IPS DF 4.7 (cell line): Measurements from ENCODE around the gene NFKBIB.
"Not testable (repeated sequence)": the region's sequence is repeated elsewhere in the genome, so short reads cannot be mapped to it uniquely, and the experiment has no call there.

Source experiments
- DNase-seq: peaks from one replicate; pipeline ENCODE4 v3.0.0-alpha.2; 2013; ENCODE audit warnings: low spot score; ENCODE audit errors: extremely low read depth

Gene NFKBIB, protein sequence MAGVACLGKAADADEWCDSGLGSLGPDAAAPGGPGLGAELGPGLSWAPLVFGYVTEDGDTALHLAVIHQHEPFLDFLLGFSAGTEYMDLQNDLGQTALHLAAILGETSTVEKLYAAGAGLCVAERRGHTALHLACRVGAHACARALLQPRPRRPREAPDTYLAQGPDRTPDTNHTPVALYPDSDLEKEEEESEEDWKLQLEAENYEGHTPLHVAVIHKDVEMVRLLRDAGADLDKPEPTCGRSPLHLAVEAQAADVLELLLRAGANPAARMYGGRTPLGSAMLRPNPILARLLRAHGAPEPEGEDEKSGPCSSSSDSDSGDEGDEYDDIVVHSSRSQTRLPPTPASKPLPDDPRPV

DNA sequence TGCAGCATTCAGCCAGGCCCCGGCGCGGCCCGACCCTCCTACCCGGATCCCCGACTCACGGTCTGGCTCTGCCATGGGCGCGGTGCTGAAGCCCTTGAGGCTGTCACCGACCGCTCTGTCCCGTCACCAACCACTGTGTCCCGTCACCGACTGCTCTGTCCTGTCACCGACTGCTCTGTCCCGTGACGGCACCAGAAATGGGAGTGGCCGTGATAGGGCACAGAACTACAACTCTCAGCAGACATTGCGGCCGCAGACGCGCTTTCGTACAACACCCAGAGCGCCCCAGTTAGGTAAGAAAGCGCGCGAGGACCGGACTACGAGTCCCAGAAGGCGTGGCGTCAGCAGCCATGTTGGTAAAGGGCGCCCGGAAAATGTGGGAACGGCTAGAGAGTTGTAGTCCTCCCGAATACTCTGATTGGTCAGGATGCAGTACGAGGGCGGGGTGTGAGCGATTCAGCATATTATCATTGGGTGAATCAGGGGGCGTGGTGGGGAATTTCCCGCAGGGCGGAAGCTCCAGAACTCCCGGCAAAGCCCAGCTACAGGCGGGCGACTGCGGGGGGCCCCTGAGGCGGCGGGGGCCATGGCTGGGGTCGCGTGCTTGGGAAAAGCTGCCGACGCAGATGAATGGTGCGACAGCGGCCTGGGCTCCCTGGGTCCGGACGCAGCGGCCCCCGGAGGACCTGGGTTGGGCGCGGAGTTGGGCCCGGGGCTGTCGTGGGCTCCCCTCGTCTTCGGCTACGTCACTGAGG lies at the start of gene NFKBIB, which contains the start of gene SIRT2:
NFKBIB (plus strand) TSS at position 523 of the 755 bp plus-strand sequence; CDS start at position 587, 64 bp downstream.
SIRT2 (minus strand) TSS at position 172 of the 755 bp plus-strand sequence; CDS start at position 75, 97 bp downstream.
- DNase-seq: peak; percentile 99

DNA sequence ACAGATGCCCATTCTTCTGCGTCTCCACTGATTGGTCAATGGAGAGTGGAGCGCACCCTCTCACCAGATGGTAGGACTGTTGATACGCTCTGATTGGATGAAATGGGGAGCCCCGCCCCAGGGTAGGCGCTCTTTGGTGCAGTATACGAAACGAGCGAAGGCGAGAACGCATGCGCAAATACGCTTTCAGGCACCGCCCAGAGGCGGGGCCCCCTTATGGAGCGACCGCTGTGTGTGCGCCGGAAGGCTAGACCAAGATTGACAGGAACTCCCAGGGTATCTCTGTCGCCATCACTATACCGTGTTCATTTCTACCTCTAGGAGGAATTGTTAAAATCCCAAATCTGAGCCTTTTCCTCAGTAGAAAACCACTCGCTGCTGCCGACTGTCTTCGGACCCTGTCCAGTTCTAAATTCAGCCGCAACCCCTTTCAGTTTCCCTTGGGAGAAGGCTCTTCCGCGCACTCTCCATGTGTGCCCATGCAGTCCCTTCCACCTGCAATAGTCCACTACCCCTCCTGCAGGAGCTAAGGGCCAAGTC lies 49.3 kb upstream of the NFKBIB start:
- DNase-seq: peak; percentile 100

DNA sequence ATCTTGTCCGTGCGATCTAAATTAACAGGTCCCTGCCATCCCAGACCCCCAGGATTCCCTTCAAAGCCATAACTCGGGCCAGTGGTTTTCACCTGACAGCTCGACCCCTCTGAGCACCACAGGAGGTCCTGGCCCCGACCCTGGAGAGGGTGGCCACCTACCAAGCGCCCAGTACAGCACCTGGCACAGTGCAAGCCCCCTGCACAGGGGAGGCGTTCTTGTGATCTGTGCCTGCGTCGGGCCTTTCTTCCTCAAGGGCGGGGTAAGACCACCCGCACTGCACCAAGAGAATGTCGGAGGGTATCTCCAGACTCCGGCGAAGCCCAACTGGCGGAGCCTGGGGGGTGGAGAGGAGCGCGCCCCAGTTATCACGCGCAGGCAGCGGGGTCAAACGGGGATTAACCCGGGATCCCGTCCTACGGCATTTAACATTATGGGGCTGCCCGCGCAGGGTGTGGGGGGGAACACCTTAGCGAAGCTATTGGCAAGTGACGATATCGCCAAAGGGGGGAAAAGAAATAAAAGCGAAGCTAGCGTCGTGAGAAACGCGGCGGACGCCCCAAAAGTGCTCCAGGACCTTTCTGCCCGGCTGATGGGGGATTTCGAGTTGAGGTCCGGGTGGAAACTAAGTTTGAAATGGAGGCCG lies 48.7 kb upstream of the NFKBIB start:
- no peak for DNase-seq

DNA sequence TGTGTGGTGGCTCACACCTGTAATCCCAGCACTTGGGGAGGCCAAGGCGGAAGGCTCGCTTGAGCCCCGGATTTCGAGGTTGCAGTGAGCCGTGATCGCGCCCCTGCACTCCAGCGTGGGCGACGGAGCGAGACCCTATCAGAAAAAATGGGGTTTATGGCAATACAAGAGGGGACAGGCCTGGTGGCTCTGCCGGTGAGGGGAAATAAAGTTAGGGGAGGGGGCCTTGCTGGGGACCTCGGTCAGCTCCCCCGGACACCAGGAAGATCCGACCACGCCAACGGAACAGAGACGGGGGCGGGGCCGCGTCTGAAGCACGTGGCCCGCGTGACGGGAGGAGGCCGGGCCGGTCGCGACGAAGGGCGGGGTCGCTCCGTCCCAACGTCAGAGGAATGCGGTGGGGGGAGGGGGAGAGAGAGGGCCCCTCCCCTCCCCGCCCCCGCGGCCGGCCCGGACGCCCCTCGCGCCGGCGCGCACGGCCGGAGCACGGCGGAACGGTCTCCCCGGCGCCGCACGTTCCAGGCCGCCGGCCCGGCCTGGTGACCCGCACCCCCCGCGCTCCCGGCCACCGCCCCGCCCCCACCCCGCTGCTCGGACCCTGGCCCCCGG lies 48.0 kb upstream of the NFKBIB start:
- DNase-seq: no peak

DNA sequence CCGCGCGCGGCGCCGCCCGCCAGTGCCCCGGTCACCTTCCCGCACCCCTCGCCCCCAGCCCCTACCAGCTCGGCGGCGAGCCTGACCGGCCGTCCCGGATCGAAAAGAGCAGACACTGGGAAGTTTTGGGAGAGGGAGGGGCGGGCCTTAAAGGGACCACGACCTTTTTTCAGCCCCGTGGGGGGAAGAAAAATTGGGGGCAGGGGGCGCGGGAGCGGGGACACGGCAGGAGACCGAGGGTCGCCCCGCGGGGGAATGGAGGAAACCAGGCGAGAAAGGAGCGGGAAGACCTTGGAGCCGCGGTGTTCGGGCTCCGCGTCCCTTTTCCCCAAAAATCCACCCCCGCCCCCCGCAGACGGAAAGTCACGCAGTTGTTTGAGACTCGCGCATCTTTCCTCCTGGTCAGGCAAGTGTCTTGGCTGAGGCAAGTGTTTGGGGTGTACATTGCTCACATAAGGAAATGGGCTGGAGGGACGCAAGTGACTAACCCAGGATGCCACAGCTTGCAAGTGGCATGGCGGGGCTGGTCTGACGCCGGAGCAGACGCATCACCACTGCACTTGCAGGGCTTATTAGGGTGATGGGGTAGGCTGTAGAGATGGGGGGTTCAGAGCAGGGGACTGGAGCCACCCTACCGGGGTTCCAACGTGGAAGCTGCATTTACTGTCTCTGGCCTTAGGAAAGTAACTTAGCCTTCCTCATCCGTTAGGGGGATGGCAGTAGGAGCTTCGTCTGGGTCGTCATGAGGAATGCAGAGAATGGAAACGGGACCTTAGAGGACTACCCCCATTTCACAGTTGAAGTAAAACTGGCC lies 47.3 kb upstream of the NFKBIB start:
- no peak for DNase-seq

DNA sequence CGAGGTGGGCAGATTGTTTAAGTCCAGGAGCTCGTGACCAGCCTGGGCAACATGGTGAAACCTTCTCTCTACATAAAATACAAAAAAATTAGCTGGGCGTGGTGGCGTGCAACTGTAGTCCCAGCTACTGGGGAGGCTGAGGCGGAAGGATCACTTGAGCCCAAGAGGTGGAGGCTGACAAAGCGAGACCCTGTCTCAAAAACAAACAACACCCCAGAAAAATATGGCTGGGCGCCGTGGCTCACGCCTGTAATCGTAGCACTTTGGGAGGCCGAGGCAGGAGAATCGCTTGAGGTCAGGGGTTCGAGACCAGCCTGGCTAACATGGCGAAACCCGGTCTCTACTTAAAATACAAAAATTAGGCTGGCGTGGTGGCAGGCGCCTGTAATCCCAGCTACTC lies 46.6 kb upstream of the NFKBIB start:
- no peak for DNase-seq

DNA sequence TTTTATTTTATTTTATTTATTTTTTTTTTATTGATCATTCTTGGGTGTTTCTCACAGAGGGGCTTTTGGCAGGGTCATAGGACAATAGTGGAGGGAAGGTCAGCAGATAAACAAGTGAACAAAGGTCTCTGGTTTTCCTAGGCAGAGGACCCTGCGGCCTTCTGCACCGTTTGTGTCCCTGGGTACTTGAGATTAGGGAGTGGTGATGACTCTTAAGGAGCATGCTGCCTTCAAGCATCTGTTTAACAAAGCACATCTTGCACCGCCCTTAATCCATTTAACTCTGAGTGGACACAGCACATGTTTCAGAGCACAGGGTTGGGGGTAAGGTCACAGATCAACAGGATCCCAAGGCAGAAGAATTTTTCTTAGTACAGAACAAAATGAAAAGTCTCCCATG lies 44.8 kb upstream of the NFKBIB start:
- not testable (repeated sequence) for DNase-seq

DNA sequence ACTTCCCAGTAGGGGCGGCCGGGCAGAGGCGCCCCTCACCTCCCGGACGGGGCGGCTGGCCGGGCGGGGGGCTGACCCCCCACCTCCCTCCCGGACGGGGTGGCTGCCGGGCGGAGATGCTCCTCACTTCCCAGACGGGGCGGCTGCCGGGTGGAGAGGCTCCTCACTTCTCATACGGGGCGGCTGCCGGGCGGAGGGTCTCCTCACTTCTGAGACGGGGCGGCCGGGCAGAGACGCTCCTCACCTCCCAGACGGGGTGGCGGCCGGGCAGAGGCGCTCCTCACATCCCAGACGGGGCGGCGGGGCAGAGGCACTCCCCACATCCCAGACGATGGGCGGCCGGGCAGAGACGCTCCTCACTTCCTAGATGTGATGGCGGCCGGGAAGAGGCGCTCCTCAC lies 44.0 kb upstream of the NFKBIB start:
- DNase-seq: not testable (repeated sequence)

DNA sequence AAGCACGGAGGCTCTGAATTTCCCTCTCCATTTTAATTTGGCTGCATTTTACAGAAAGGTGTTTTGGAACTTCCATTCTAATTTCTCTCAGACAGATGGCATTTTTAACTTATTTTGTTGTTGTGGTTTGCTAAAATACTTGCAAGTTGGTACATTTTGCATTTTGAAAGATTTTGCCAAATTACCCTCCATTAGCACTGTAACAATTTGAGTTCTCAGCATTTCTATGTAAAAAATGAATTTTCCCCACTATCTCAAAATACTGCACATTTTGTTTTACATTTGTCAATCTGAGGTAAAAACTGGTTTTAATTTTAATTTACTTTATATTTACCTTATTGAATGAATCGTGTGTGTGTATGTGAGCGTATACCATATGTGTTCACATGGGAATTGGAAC lies 43.0 kb upstream of the NFKBIB start:
- DNase-seq: no peak

DNA sequence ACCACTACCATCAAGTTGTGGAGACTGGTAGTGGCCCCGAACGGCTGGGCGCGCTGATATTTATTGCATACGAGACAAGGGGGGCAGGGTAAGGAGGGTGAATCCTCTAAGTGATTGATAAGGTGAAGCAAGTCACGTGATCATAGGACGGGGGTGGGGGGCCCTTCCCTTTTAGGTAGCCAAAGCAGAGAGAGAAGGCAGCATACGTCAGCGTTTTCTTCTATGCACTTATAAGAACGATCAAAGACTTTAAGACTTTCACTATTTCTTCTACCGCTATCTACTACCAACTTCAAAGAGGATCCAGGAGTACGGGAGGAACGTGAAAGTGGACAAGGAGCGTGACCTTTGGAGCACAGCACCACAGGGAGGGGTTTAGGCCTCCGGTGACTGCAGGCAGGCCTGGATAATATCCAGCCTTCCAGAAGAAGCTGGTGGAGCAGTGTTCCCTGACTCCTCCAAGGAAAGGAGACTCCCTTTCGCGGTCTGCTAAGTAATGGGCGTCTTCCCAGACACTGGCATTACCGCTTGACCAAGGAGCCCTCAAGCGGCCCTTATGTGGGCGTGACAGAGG lies 40.1 kb upstream of the NFKBIB start:
- not testable (repeated sequence) for DNase-seq

DNA sequence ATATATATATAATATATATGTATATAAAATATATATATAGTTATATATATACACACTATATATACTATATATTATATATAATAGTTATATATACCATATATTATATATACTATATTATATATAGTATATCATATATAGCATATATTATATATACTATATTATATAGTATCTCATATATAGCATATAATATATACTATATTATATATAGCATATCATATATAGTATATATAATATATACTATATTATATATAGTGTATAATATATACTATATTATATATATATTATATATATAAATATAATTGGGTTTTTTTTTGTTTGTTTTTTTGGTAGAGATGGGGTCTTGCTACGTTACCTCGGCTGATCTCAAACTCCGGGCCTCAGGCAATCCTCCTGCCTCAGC lies 38.4 kb upstream of the NFKBIB start:
- DNase-seq: no peak

DNA sequence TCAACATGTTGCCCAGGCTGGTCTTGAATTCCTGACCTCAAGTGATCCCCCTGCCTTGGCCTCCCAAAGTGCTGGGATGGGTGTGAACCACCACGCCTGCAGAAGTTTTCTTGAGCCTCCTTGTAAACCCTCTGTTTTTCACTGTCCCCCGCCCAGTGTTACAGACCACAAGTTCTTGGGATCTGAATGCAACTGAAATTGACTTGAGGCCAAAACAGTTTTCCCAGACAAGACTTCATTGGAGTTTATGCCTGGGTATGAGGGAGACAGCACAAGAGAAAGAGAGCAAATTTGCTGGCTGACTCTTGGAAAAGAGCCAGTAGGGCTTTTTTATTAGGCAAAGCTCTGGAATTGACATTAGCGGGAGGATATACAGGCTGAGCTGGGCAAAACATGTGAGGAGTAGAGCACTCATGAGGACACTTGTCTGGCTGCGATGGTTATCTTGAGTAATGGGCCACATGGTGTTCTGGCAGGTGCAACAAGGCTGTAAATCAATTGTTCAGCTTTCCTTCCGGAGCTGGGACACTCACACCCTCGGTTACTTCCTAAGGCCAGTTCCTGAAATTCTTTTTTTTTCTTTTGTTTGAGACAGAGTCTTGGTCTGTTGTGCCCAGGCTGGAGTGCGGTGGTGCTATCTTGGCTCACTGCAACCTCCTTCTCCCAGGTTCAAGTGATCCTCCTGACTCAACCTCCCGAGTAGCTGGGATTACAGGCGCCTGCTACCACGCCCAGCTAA lies 37.3 kb upstream of the NFKBIB start:
- no peak for DNase-seq

DNA sequence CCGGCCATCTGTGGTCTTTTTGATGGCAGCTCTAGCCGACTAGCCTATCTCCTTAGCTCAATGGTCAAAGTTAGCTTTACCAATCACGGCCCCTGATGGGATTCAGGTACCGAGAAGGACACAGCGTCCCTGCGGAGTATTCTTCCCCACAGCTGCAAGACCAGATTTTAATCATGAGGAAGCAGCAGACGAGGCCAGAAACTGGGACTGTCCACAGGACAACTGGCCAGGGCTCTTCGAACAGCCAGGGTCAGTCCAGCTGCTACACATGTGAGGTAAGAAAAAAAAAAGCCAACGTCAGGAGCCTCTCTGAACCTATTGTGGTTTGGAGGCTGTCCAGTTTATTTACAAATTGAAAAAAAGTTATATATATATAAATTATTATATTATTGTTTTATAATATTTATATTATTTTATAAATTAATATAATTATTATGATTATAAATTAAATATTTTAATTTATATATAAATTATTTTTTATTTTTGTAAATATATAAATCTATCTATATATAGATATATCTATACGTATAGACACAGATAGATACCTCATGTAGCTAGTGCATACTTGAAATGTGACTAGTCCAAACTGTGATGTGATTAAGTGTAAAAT lies 32.5 kb upstream of the NFKBIB start:
- no peak for DNase-seq

DNA sequence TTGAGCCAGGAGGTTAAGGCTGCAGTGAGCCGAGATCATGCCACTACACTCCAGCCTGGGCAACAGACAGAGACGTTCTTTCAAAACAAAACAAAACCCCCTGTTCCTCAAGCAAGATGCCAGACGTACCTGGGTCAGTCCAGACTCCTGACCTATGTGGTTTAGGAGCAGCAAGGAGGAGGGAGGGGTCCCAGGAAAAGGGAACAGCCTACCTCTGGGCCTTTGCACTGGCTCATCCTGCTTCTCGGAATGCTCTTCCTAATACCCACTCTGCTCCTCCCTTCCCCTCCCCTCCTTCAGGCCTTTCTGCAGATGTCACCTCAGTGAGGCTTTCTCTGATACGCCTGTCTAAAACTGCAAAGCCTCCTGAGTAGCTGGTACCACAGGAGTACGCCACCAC lies 31.2 kb upstream of the NFKBIB start:
- no peak for DNase-seq

DNA sequence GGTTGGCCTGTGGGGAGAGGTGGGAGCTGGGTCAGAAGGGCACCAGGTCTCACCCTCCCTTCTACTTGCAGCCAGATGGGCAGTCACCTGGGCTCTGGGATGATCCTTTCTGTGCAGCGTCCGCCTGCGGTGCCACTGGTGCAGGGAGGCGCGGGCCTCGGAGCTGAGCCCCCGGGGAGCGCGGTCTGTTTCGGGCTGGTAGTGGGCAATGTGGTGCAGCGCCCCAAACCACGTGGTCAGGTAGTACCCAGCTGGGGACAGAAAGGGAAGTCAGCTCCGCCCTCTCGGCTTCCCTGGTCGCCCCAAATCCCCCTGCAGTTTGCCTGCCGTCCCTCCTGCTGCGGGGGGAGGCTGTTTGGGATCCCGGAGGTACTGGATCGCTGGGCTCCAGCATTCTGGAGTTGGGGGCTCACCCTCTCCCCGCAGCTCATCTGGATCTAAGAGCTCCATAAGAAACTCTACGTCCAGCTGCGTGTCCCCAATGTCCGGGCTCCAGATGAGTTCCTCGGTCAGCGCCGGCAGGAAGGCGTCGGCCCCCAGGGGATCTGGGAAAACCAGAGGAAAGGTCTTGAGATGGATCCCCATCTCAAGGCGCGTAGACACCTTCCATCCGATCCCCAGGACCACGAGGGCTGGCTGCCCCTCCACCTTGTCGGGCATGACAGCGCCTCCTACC lies 30.5 kb upstream of the NFKBIB start:
- DNase-seq: no peak

DNA sequence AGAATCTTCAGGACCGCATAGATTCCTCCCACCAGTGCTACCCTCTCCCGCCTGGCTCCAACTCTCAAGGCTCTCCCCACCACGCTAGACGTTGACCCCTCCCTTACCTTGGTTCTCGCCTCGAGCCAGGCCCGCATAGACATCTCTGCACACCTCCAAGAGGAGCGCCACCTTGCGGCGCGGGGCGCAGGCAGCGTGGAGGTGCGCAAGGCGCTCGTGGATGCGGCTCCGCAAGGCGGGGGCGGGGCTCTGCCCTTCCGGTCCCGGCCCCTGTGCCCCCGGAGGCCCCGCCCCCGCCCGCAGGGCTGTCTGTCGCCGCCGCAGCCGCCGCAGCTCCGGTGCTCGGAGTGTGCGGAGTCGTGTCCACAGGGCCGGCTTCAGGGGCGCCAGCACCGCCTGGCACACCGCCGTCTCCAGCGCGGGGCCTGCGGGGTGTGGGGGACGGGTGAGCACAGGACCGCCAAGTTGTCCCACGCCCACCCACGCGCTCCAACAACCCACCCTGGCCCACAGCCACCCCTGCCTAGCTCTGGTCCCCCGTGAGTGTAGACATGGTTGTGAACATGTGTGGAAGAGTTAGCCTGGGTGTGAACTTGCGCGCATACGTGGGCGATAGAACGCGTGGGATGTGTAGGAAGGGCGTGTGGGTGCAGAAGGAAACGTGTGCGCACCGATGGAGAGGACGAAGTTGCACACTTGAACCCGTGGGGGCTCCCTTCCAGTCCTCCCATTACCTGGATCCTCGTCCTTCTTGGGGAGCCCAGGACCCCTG lies 29.7 kb upstream of the NFKBIB start:
- DNase-seq: no peak

DNA sequence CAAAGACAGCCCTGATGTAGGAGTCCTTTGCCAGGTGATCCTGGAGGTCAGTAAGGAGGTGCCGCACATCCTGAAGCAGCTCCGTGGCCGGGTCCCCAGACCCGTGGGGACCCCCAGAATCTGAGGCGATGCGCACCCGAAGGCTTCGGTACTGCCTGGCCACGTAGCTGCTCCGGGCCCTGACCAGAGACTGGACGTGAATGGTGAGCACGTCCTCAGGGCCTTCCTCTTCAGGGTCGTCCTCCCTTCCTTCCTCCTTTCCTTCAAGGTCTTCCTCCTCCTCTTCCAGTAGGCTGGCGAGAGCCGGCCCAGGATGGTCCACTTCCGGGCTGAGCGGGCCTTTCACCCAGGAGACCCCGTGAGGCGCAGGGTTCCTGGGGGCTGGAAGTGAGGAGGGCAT lies 29.2 kb upstream of the NFKBIB start:
- no peak for DNase-seq

DNA sequence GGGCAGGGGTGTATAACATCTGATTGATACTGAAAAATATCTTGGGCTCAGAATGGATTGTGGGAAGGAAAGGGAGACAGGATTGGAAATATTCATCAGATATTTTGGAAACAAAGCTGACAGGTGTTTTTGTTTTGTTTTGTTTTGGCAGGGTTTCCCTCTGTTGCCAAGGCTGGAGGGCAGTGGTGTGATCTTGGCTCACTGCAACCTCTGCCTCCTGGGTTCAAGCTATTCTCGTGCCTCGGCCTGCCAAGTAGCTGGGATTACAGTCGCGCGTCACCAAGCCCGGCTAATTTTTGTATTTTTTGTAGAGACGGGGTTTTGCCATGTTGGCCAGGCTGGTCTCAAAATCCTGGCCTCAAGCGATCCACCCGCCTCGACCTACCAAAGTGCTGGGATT lies 26.4 kb upstream of the NFKBIB start:
- DNase-seq: not testable (repeated sequence)
